ENCODE data around the gene SFI1. TPM values are rescaled to one million over a fixed set of nuclear protein-coding genes. Genes with fewer than 3 reads are reported as not detected.

Gene SFI1
- total RNA-seq, 1 donor from 2014 or later: 13.6 TPM

GRCh38 chr22:31567196-31567595 lies 70.9 kb downstream of the SFI1 start:
- H3K27me3 Mint-ChIP-seq (ENCODE audit: low read depth, unreplicated experiment): no peaks in the 10 kb centered on the region
- Histone ChIP-seq H3K79me2 (ENCODE audit: insufficient read depth, low read length) (no peaks in the 10 kb centered on the region), H4K20me1 (ENCODE audit: insufficient read depth, low read length) (no peaks in the 10 kb centered on the region), H3K36me3 (ENCODE audit: insufficient read depth, low read length) (no peaks in the 10 kb centered on the region), H3K4me1 (ENCODE audit: insufficient read depth, low read length) (no peaks in the 10 kb centered on the region), H3K27me3 (ENCODE audit: insufficient read depth, low read length) (no peaks in the 10 kb centered on the region), H3K9ac (ENCODE audit: low read length) (no peak overlapping the region), H3K4me2 (ENCODE audit: low read length) (no peak overlapping the region), H3K4me3 (ENCODE audit: insufficient read depth, low read depth, low read length) (no peak overlapping the region), H2AFZ (ENCODE audit: low read depth, low read length) (no peak overlapping the region), H3K9me3 (ENCODE audit: insufficient read depth, low read depth, low read length) (no peaks in the 10 kb centered on the region), H3K27ac (ENCODE audit: low read depth, low read length) (no peak overlapping the region)
- no peak for DNase-seq (ENCODE audit: low read depth)
- TF ChIP-seq EZH2 (IDR thresholded peaks at IDR 0.05; ENCODE audit: insufficient read depth, low read length) (no peak), CTCF (IDR thresholded peaks at IDR 0.05; ENCODE audit: insufficient read depth, low read depth, low read length) (no peak)
- H3K27ac Mint-ChIP-seq (ENCODE audit: unreplicated experiment): no peak overlapping the region
- FAIRE-seq: no peak
- H3K4me1 Mint-ChIP-seq (ENCODE audit: low read depth, unreplicated experiment): no peaks in the 10 kb centered on the region
- no peak overlapping the region for H3K4me3 Mint-ChIP-seq (ENCODE audit: unreplicated experiment)
- peaks cover 4% of the 10 kb centered on the region for H3K36me3 Mint-ChIP-seq (ENCODE audit: low read depth, unreplicated experiment)
- H3K9me3 Mint-ChIP-seq (ENCODE audit: unreplicated experiment): no peaks in the 10 kb centered on the region

GRCh38 chr22:31567702-31568101 lies 71.4 kb downstream of the SFI1 start:
- Histone ChIP-seq H4K20me1 (ENCODE audit: insufficient read depth, low read length) (no peaks in the 10 kb centered on the region), H3K79me2 (ENCODE audit: insufficient read depth, low read length) (no peaks in the 10 kb centered on the region), H3K4me2 (ENCODE audit: low read length) (no peak overlapping the region), H3K9ac (ENCODE audit: low read length) (no peak overlapping the region), H3K27me3 (ENCODE audit: insufficient read depth, low read length) (no peaks in the 10 kb centered on the region), H3K27ac (ENCODE audit: low read depth, low read length) (no peak overlapping the region), H2AFZ (ENCODE audit: low read depth, low read length) (no peak overlapping the region), H3K36me3 (ENCODE audit: insufficient read depth, low read length) (no peaks in the 10 kb centered on the region), H3K4me1 (ENCODE audit: insufficient read depth, low read length) (no peaks in the 10 kb centered on the region), H3K9me3 (ENCODE audit: insufficient read depth, low read depth, low read length) (no peaks in the 10 kb centered on the region), H3K4me3 (ENCODE audit: insufficient read depth, low read depth, low read length) (no peak overlapping the region)
- Mint-ChIP-seq H3K4me1 (ENCODE audit: low read depth, unreplicated experiment) (no peaks in the 10 kb centered on the region), H3K9me3 (ENCODE audit: unreplicated experiment) (no peaks in the 10 kb centered on the region), H3K27ac (ENCODE audit: unreplicated experiment) (no peak overlapping the region), H3K4me3 (ENCODE audit: unreplicated experiment) (no peak overlapping the region), H3K36me3 (ENCODE audit: low read depth, unreplicated experiment) (peaks cover 4% of the 10 kb centered on the region), H3K27me3 (ENCODE audit: low read depth, unreplicated experiment) (no peaks in the 10 kb centered on the region)
- TF ChIP-seq CTCF (IDR thresholded peaks at IDR 0.05; ENCODE audit: insufficient read depth, low read depth, low read length) (no peak), EZH2 (IDR thresholded peaks at IDR 0.05; ENCODE audit: insufficient read depth, low read length) (no peak)
- DNase-seq (ENCODE audit: low read depth) (no peak), FAIRE-seq (no peak)

- no peaks in the 10 kb centered on the region for H3K27me3 Mint-ChIP-seq (ENCODE audit: low read depth, unreplicated experiment)
- H3K4me2 ChIP-seq (ENCODE audit: low read length): no peak overlapping the region
- no peak overlapping the region for H3K4me3 ChIP-seq (ENCODE audit: insufficient read depth, low read depth, low read length)
- H3K27me3 ChIP-seq (ENCODE audit: insufficient read depth, low read length): no peaks in the 10 kb centered on the region
- FAIRE-seq (no peak), DNase-seq (ENCODE audit: low read depth) (no peak)
- H3K4me1 ChIP-seq (ENCODE audit: insufficient read depth, low read length): no peaks in the 10 kb centered on the region
- H4K20me1 ChIP-seq (ENCODE audit: insufficient read depth, low read length): no peaks in the 10 kb centered on the region
- H3K36me3 Mint-ChIP-seq (ENCODE audit: low read depth, unreplicated experiment): peaks cover 3% of the 10 kb centered on the region
- peak overlapping the region; percentile 38 for H3K27ac Mint-ChIP-seq (ENCODE audit: unreplicated experiment)
- no peaks in the 10 kb centered on the region for H3K79me2 ChIP-seq (ENCODE audit: insufficient read depth, low read length)
- H3K4me1 Mint-ChIP-seq (ENCODE audit: low read depth, unreplicated experiment): no peaks in the 10 kb centered on the region
- H3K9me3 ChIP-seq (ENCODE audit: insufficient read depth, low read depth, low read length): no peaks in the 10 kb centered on the region
- no peaks in the 10 kb centered on the region for H3K36me3 ChIP-seq (ENCODE audit: insufficient read depth, low read length)
- no peak overlapping the region for H3K9ac ChIP-seq (ENCODE audit: low read length)
- H3K27ac ChIP-seq (ENCODE audit: low read depth, low read length): no peak overlapping the region
- no peaks in the 10 kb centered on the region for H3K9me3 Mint-ChIP-seq (ENCODE audit: unreplicated experiment)
- H2AFZ ChIP-seq (ENCODE audit: low read depth, low read length): no peak overlapping the region
- TF ChIP-seq EZH2 (IDR thresholded peaks at IDR 0.05; ENCODE audit: insufficient read depth, low read length) (no peak), CTCF (IDR thresholded peaks at IDR 0.05; ENCODE audit: insufficient read depth, low read depth, low read length) (no peak)
- no peak overlapping the region for H3K4me3 Mint-ChIP-seq (ENCODE audit: unreplicated experiment)
These were observed 72.8 kb downstream of the SFI1 start for GRCh38 chr22:31569126-31569525.
